Ectodermal cell (in vitro differentiated cells): Measurements from ENCODE around the gene SESN1.

ENCODE experiments used
- H3K27ac ChIP-seq: 2 replicates; pipeline ENCODE4 v1.7.0; 2013; ENCODE audit warnings: mild to moderate bottlenecking, low read depth, low read length; ENCODE audit not compliant: insufficient read depth, poor library complexity, severe bottlenecking
- H3K27me3 ChIP-seq: 2 replicates; pipeline ENCODE4 v1.7.0; 2013; ENCODE audit warnings: mild to moderate bottlenecking, low read length; ENCODE audit not compliant: insufficient read depth, control insufficient read depth, poor library complexity, severe bottlenecking
- H3K36me3 ChIP-seq: one replicate; pipeline ENCODE4 v1.7.0; 2013; ENCODE audit warnings: low read length; ENCODE audit not compliant: control insufficient read depth, insufficient read depth
- H3K4me1 ChIP-seq: one replicate; pipeline ENCODE4 v1.7.0; 2013; ENCODE audit warnings: low read length; ENCODE audit not compliant: control insufficient read depth, insufficient read depth
- H3K4me3 ChIP-seq: 2 replicates; pipeline ENCODE4 v1.7.0; 2013; ENCODE audit warnings: low read depth, low read length, control low read depth; ENCODE audit not compliant: insufficient read depth
- H3K9me3 ChIP-seq: 2 replicates; pipeline ENCODE4 v1.7.0; 2013; ENCODE audit warnings: mild to moderate bottlenecking, low read length, moderate library complexity; ENCODE audit not compliant: control insufficient read depth
- WGBS, 2 experiments: methylation state at CpG; one replicate each; pipeline ENCODE4 v1.1.7; 2013; ENCODE audit warnings: missing lambda C conversion rate in 2 of 2; 5-methylcytosine and 5-hydroxymethylcytosine counted together

The SESN1 gene

GRCh38 chr6:109006818-109007217 is 87.8 kb downstream of the SESN1 start:
- Histone ChIP-seq H3K36me3 (no peaks in the 10 kb centered on the region), H3K4me3 (no peak overlapping the region)
- 82 to 100% methylated on average over 1 of the region's 1 CpG for WGBS, 2 experiments

GRCh38 chr6:109002882-109003281 is 91.8 kb downstream of the SESN1 start:
- Histone ChIP-seq H3K9me3 (no peaks in the 10 kb centered on the region), H3K36me3 (peaks cover 3% of the 10 kb centered on the region), H3K27me3 (peaks cover under 1% of the 10 kb centered on the region), H3K4me1 (peaks cover 5% of the 10 kb centered on the region), H3K4me3 (no peak overlapping the region), H3K27ac (no peak overlapping the region)

More at GRCh38 chr6:109006818-109007217, 87.8 kb downstream of the SESN1 start:
- Histone ChIP-seq H3K27ac (no peak overlapping the region), H3K27me3 (peaks cover 3% of the 10 kb centered on the region), H3K9me3 (no peaks in the 10 kb centered on the region), H3K4me1 (peaks cover 7% of the 10 kb centered on the region)

DNA sequence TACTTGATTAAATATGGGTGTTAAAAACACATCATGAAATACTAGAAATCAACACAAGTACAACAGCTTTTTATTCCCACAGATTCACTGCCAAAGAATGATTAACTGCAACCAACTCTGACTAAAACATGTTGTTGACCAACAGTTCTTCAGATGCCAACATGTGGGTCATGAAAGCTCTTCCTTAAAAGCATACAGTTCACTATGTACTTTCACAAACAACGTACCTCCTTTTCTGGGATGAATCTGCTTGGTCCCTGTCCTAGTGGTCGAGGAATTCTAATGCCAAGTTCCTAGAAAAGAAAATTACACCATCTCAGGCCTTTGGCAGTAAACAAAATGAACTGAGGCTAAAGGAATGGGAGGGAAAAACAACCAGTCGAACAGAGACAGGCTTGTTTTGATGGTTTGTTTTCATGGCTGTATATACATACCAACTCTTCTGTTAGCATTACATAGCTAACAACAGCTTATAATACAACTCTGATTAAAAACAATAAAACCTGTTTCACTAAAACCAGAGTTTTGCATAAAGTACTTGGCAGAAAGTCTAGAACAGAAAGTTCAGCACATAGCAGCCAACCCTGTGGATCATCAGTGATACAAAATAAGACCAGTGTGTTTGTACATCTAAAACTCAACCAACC is 92.5 kb downstream of the SESN1 start:
- H3K4me1 ChIP-seq, result no peaks in the 10 kb centered on the region
- no peak overlapping the region for H3K4me3 ChIP-seq
- WGBS, 2 experiments, result 84 to 92% methylated on average over 3 of the region's 3 CpGs
- no peak overlapping the region for H3K27ac ChIP-seq
- H3K9me3 ChIP-seq, result no peaks in the 10 kb centered on the region
- no peaks in the 10 kb centered on the region for H3K27me3 ChIP-seq
- H3K36me3 ChIP-seq, result peaks cover 3% of the 10 kb centered on the region

GRCh38 chr6:109001291-109001894 is 93.3 kb downstream of the SESN1 start:
- Histone ChIP-seq H3K4me3 (no peak overlapping the region), H3K36me3 (peaks cover 3% of the 10 kb centered on the region), H3K27me3 (no peaks in the 10 kb centered on the region), H3K4me1 (no peaks in the 10 kb centered on the region), H3K9me3 (no peaks in the 10 kb centered on the region), H3K27ac (no peak overlapping the region)
- WGBS, 2 experiments, result 96% methylated on average over 6 to 7 of the region's 7 CpGs

- 100% methylated on average over 1 of the region's 2 CpGs for WGBS, 2 experiments
- Histone ChIP-seq H3K36me3 (peaks cover 3% of the 10 kb centered on the region), H3K4me3 (no peak overlapping the region), H3K27ac (no peak overlapping the region), H3K9me3 (no peaks in the 10 kb centered on the region), H3K4me1 (no peaks in the 10 kb centered on the region), H3K27me3 (no peaks in the 10 kb centered on the region)
Measured at GRCh38 chr6:109000289-109000688, 94.4 kb downstream of the SESN1 start.

GRCh38 chr6:108999428-108999827 is 95.2 kb downstream of the SESN1 start:
- Histone ChIP-seq H3K4me1 (no peaks in the 10 kb centered on the region), H3K36me3 (peaks cover 3% of the 10 kb centered on the region), H3K9me3 (no peaks in the 10 kb centered on the region), H3K4me3 (no peak overlapping the region), H3K27me3 (no peaks in the 10 kb centered on the region), H3K27ac (no peak overlapping the region)
- WGBS, 2 experiments, result 94 to 99% methylated on average over 5 of the region's 5 CpGs

DNA sequence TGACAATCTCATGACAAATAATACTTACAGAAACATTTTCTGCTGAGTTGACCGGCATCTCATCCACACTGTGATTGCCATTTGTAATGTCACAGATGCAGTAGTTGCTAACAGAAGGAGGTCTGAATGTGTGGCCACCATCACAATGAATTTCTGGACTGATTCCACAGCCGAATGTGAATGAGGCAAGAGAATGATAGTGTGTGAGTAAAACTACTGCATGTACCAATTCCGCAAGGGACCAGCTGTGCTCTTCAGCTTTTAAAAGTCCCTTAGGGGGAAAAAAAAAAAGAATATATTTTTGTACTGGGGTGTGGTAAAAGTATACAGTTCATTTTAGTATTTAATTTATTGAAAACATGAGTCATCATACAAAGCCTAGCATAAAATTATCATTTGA is 96.2 kb downstream of the SESN1 start:
- 92 to 94% methylated on average over 3 of the region's 3 CpGs for WGBS, 2 experiments
- H3K36me3 ChIP-seq, result peaks cover 3% of the 10 kb centered on the region
- H3K27me3 ChIP-seq, result no peaks in the 10 kb centered on the region
- no peak overlapping the region for H3K4me3 ChIP-seq
- H3K4me1 ChIP-seq, result no peaks in the 10 kb centered on the region
- no peak overlapping the region for H3K27ac ChIP-seq
- no peaks in the 10 kb centered on the region for H3K9me3 ChIP-seq

GRCh38 chr6:108996208-108996607 is 98.4 kb downstream of the SESN1 start:
- H3K27me3 ChIP-seq, result no peaks in the 10 kb centered on the region
- H3K4me3 ChIP-seq, result no peak overlapping the region
- no peaks in the 10 kb centered on the region for H3K4me1 ChIP-seq
- H3K36me3 ChIP-seq, result peaks cover 3% of the 10 kb centered on the region
- 86 to 87% methylated on average over 1 of the region's 1 CpG for WGBS, 2 experiments
- H3K27ac ChIP-seq, result no peak overlapping the region
- H3K9me3 ChIP-seq, result no peaks in the 10 kb centered on the region

DNA sequence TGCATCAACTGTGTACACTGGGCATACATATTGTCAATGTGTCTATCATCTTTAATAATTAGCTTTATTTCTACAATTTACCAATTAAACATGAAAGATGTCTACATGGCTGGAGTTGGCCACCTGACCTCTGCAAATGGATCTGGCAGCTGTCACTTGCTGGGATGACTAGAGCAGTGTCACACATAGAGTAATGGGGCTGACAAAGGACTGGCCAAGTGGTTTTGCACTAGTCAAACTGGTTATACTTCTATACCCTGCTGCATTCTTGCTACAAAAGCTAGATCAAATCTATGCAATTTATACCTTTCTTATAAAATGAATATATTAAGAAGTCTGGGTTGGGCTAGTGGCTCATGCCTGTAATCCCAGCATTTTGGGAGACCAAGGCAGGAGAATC is 99.3 kb downstream of the SESN1 start:
- H3K4me1 ChIP-seq, result no peaks in the 10 kb centered on the region
- no peak overlapping the region for H3K27ac ChIP-seq
- no peaks in the 10 kb centered on the region for H3K9me3 ChIP-seq
- H3K4me3 ChIP-seq, result no peak overlapping the region
- H3K27me3 ChIP-seq, result no peaks in the 10 kb centered on the region
- H3K36me3 ChIP-seq, result peaks cover 7% of the 10 kb centered on the region

DNA sequence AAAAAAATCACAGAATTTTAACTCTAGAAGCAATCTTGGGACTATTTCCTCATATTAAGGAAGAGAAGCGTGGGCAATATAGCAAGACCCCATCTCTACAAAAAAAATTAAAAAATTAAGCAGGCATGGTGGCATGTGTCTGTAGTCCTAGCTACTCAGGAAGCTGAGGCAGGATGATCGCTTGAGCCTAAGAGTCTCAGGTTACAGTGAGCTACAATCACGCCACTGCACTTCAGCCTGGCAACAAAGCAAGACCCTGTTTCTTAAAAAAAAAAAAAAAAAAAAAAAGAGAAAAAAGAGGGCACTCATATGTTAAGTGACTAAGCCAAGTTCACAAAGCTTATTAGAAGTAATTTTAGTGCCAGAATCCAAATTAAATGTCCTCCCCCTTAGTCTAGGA is 100.8 kb downstream of the SESN1 start:
- no peaks in the 10 kb centered on the region for H3K9me3 ChIP-seq
- H3K4me3 ChIP-seq, result no peak overlapping the region
- 83 to 85% methylated on average over 3 of the region's 3 CpGs for WGBS, 2 experiments
- H3K27ac ChIP-seq, result no peak overlapping the region
- H3K27me3 ChIP-seq, result no peaks in the 10 kb centered on the region
- no peaks in the 10 kb centered on the region for H3K4me1 ChIP-seq
- H3K36me3 ChIP-seq, result peaks cover 6% of the 10 kb centered on the region
